Measurements from ENCODE around the gene ANKRD40. TPM values are rescaled to one million over a fixed set of nuclear protein-coding genes. Genes with fewer than 3 reads are reported as not detected.

Gene ANKRD40
- total and polyA plus RNA-seq, 10 of the 15 experiments (the other 5 are each of a cell fraction or from before 2014, with no cell fraction given) = 5.9 to 21.7 (median 14.8) TPM

DNA sequence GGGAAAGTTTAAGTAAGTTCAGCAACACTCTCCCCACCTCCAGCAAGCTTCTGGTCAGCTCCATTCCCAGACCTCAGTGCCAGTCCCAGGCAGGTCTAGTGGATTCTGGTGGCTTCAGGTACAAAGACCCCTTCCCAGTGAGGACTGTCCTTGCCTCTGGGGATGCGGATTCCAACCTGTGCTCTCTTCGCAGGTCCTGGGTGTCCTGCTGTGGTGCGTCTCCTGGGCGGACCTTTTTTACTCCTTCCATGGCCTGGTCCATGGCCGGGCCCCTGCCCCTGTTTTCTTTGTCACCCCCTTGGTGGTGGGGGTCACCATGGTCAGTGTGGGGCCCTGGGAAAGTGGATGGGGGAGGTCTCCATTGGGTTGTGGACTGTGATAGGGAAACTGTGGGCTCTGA, 51.2 kb downstream of the ANKRD40 start (continued):
- no peak for TF ChIP-seq MXI1 (IDR thresholded peaks at IDR 0.05; ENCODE audit: low read depth, low read length)
- TF ChIP-seq SPI1 (IDR thresholded peaks at IDR 0.05; ENCODE audit: borderline replicate concordance, insufficient read depth, low read depth, low read length) = no peak
- no peak for TF ChIP-seq TCF12 (IDR thresholded peaks at IDR 0.05; ENCODE audit: low read depth, low read length)
- no peak for TF ChIP-seq EP300 (IDR thresholded peaks at IDR 0.05; ENCODE audit: borderline replicate concordance in 1 of 2, control insufficient read depth in 1 of 2, low read depth in 2 of 2, low read length in 2 of 2)
- TF ChIP-seq KAT2A (conservative IDR thresholded peaks at IDR 0.05; ENCODE audit: control insufficient read depth, low read depth, low read length) = no peak
- no peak for TF ChIP-seq IRF3 (IDR thresholded peaks at IDR 0.05)

DNA sequence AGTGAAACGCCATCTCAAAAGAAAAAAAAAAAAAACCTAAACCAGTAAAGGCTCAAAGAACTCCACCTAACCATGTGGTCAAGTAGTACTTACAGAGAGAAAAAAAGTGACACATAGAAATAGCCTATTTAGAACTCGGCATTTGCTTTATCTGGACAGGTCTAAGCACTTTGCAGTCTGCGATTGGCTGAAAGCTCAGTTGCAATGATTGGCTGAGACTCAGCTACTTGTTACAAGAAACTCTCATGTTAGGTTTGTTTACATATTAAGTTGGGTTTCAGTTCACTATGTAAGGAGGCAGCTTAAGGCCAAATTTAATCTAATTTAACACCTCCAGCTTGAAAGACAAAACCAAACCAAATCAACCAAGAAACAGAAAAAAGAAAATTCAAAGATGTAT, 54.0 kb downstream of the ANKRD40 start:
- Histone ChIP-seq H2AFZ (ENCODE audit: control insufficient read depth, low read depth, low read length) (no peak overlapping the region), H3K36me3 (ENCODE audit: control insufficient read depth in 2 of 2, insufficient read depth in 2 of 2, low read length in 1 of 2) (no peaks in the 10 kb centered on the region), H3K79me2 (ENCODE audit: control insufficient read depth, insufficient read depth, low read length) (no peaks in the 10 kb centered on the region), H3K4me3 (no peak overlapping the region), H3K27me3 (replicated peaks in 1 of 2; ENCODE audit: control insufficient read depth in 2 of 2, insufficient read depth in 2 of 2, low read length in 1 of 2) (no peaks in the 10 kb centered on the region), H3K4me1 (ENCODE audit: control insufficient read depth, insufficient read depth, low read length) (no peaks in the 10 kb centered on the region), H3K4me2 (ENCODE audit: control insufficient read depth, insufficient read depth) (no peak overlapping the region), H3K9me3 (replicated peaks; ENCODE audit: control insufficient read depth, insufficient read depth, low read length) (peaks cover 3% of the 10 kb centered on the region; the same call in 2 of the 3 replicates), H4K20me1 (ENCODE audit: control insufficient read depth, insufficient read depth) (no peaks in the 10 kb centered on the region), H3K27ac (ENCODE audit: control insufficient read depth, insufficient read depth) (no peak overlapping the region), H3K9ac (ENCODE audit: control insufficient read depth, insufficient read depth, low read length) (no peak overlapping the region)
- RAD21 ChIA-PET (ENCODE audit: unreplicated experiment) = interaction anchor here (0.6 kb wide), 1 partner anchor 30 kb away, joined by 3 read pairs; no protein-coding TSS in a partner anchor
- intact Hi-C loops (cut with micrococcal nuclease; ENCODE audit: unreplicated experiment) = no loop called here
- CTCF ChIA-PET = interaction anchor here (0.6 to 1.2 kb wide), 4 partner anchors 13 to 135 kb away, joined by 3 to 5 read pairs (median 4); no protein-coding TSS in a partner anchor
- TF ChIP-seq SRF (IDR thresholded peaks at IDR 0.05; ENCODE audit: low read depth in 2 of 2, low read length in 2 of 2) (no peak), POLR2AphosphoS5 (IDR thresholded peaks at IDR 0.05; ENCODE audit: low read length) (no peak), NFYB (IDR thresholded peaks at IDR 0.05; ENCODE audit: insufficient read depth, low read depth, low read length) (no peak), KDM1A (IDR thresholded peaks at IDR 0.05; ENCODE audit: borderline replicate concordance) (no peak), TCF3 (IDR thresholded peaks at IDR 0.05; ENCODE audit: borderline replicate concordance, insufficient read depth, low read depth, low read length) (no peak), IKZF2 (IDR thresholded peaks at IDR 0.05) (no peak), PKNOX1 (IDR thresholded peaks at IDR 0.05) (no peak), USF2 (IDR thresholded peaks at IDR 0.05; ENCODE audit: borderline replicate concordance, low read depth, low read length) (no peak), SMAD5 (IDR thresholded peaks at IDR 0.05; ENCODE audit: low read depth) (no peak), CHD4 (IDR thresholded peaks at IDR 0.05) (no peak)
- TF ChIP-seq, protein P1, sequence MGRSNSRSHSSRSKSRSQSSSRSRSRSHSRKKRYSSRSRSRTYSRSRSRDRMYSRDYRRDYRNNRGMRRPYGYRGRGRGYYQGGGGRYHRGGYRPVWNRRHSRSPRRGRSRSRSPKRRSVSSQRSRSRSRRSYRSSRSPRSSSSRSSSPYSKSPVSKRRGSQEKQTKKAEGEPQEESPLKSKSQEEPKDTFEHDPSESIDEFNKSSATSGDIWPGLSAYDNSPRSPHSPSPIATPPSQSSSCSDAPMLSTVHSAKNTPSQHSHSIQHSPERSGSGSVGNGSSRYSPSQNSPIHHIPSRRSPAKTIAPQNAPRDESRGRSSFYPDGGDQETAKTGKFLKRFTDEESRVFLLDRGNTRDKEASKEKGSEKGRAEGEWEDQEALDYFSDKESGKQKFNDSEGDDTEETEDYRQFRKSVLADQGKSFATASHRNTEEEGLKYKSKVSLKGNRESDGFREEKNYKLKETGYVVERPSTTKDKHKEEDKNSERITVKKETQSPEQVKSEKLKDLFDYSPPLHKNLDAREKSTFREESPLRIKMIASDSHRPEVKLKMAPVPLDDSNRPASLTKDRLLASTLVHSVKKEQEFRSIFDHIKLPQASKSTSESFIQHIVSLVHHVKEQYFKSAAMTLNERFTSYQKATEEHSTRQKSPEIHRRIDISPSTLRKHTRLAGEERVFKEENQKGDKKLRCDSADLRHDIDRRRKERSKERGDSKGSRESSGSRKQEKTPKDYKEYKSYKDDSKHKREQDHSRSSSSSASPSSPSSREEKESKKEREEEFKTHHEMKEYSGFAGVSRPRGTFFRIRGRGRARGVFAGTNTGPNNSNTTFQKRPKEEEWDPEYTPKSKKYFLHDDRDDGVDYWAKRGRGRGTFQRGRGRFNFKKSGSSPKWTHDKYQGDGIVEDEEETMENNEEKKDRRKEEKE (IDR thresholded peaks at IDR 0.05) = no peak
- BruUV-seq (replicated peaks) = no TSS peak
- no peak for DNase-seq (ENCODE audit: low read depth, low spot score)
- POLR2A ChIA-PET = interaction anchor here (0.8 kb wide), 1 partner anchor 21 kb away, joined by 3 read pairs; no protein-coding TSS in a partner anchor
- SMC1A ChIA-PET (ENCODE audit: uncharacterized antibody, unreplicated experiment) = interaction anchor here (1.0 kb wide), 1 partner anchor 15 kb away, joined by 3 read pairs; no protein-coding TSS in a partner anchor
- ATAC-seq = no peak
- in situ Hi-C loops (cut with MboI) = no loop called here
- WGBS (ENCODE audit: insufficient coverage, insufficient replicate concordance, low lambda C conversion rate, missing lambda C conversion rate) = 20% methylated on average over 3 of the region's 3 CpGs
- FAIRE-seq = no peak
